Measurements from ENCODE around the gene MACROH2A1. TPM values are rescaled to one million over a fixed set of nuclear protein-coding genes. Genes with fewer than 3 reads are reported as not detected.

MACROH2A1 gene
- total and polyA plus RNA-seq, 10 of the 15 experiments (the other 5 are each of a cell fraction or from before 2014, with no cell fraction given): 45.7 to 230 (median 196) TPM

DNA sequence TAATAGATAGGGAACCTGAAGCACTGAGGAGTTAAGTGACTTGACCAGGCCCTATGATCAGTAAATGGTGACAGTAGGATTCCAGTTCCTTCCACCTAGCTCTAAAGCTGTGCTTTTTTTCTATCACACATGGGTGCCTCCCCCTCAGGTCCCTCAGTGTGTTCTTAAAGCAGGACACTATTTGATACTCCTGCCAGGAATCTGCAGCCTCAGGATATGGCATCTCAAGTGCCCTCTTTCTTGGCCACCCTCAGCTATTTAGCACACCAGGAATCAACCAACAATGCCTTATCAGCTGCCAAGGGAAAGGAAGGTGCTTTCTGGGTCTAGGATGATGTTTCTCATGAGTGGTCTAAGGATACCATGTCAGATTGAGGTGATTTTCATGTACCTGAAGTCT is 49.1 kb downstream of the MACROH2A1 start:
- intact Hi-C loops (cut with micrococcal nuclease; ENCODE audit: unreplicated experiment) (no loop called here), in situ Hi-C loops (cut with MboI) (no loop called here)
- TF ChIP-seq BACH1 (IDR thresholded peaks at IDR 0.05; ENCODE audit: borderline replicate concordance): no peak
- no peak for TF ChIP-seq SMAD5 (IDR thresholded peaks at IDR 0.05; ENCODE audit: low read depth)
- no peak for TF ChIP-seq NRF1 (conservative IDR thresholded peaks at IDR 0.05; ENCODE audit: low read depth, low read length)
- TF ChIP-seq, protein P1, sequence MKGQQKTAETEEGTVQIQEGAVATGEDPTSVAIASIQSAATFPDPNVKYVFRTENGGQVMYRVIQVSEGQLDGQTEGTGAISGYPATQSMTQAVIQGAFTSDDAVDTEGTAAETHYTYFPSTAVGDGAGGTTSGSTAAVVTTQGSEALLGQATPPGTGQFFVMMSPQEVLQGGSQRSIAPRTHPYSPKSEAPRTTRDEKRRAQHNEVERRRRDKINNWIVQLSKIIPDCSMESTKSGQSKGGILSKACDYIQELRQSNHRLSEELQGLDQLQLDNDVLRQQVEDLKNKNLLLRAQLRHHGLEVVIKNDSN (IDR thresholded peaks at IDR 0.05; ENCODE audit: borderline replicate concordance, extremely low read length, insufficient read depth, low read depth, low read length): no peak
- TF ChIP-seq, protein P2, sequence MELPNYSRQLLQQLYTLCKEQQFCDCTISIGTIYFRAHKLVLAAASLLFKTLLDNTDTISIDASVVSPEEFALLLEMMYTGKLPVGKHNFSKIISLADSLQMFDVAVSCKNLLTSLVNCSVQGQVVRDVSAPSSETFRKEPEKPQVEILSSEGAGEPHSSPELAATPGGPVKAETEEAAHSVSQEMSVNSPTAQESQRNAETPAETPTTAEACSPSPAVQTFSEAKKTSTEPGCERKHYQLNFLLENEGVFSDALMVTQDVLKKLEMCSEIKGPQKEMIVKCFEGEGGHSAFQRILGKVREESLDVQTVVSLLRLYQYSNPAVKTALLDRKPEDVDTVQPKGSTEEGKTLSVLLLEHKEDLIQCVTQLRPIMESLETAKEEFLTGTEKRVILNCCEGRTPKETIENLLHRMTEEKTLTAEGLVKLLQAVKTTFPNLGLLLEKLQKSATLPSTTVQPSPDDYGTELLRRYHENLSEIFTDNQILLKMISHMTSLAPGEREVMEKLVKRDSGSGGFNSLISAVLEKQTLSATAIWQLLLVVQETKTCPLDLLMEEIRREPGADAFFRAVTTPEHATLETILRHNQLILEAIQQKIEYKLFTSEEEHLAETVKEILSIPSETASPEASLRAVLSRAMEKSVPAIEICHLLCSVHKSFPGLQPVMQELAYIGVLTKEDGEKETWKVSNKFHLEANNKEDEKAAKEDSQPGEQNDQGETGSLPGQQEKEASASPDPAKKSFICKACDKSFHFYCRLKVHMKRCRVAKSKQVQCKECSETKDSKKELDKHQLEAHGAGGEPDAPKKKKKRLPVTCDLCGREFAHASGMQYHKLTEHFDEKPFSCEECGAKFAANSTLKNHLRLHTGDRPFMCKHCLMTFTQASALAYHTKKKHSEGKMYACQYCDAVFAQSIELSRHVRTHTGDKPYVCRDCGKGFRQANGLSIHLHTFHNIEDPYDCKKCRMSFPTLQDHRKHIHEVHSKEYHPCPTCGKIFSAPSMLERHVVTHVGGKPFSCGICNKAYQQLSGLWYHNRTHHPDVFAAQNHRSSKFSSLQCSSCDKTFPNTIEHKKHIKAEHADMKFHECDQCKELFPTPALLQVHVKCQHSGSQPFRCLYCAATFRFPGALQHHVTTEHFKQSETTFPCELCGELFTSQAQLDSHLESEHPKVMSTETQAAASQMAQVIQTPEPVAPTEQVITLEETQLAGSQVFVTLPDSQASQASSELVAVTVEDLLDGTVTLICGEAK (IDR thresholded peaks at IDR 0.05; ENCODE audit: borderline replicate concordance): no peak
- TF ChIP-seq HDAC6 (IDR thresholded peaks at IDR 0.05; ENCODE audit: unreplicated experiment): no peak
- no peak for TF ChIP-seq TCF7 (IDR thresholded peaks at IDR 0.05; ENCODE audit: borderline replicate concordance)
- no peak for TF ChIP-seq EZH2 (IDR thresholded peaks at IDR 0.05; ENCODE audit: borderline replicate concordance, control insufficient read depth, low read depth, low read length)
- TF ChIP-seq SIN3A (IDR thresholded peaks at IDR 0.05; ENCODE audit: low read depth, low read length): no peak
- TF ChIP-seq NR2C2 (IDR thresholded peaks at IDR 0.05; ENCODE audit: borderline replicate concordance, control insufficient read depth, insufficient read length, low read depth): no peak
- TF ChIP-seq RUNX3 (IDR thresholded peaks at IDR 0.05; ENCODE audit: low read length): no peak
- TF ChIP-seq RBBP5 (conservative IDR thresholded peaks at IDR 0.05): no peak
- TF ChIP-seq, protein P3, sequence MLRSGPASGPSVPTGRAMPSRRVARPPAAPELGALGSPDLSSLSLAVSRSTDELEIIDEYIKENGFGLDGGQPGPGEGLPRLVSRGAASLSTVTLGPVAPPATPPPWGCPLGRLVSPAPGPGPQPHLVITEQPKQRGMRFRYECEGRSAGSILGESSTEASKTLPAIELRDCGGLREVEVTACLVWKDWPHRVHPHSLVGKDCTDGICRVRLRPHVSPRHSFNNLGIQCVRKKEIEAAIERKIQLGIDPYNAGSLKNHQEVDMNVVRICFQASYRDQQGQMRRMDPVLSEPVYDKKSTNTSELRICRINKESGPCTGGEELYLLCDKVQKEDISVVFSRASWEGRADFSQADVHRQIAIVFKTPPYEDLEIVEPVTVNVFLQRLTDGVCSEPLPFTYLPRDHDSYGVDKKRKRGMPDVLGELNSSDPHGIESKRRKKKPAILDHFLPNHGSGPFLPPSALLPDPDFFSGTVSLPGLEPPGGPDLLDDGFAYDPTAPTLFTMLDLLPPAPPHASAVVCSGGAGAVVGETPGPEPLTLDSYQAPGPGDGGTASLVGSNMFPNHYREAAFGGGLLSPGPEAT (IDR thresholded peaks at IDR 0.05; ENCODE audit: low read depth): no peak
- TF ChIP-seq ZBED1 (IDR thresholded peaks at IDR 0.05; ENCODE audit: borderline replicate concordance): no peak
- Histone ChIP-seq H2AFZ (ENCODE audit: control insufficient read depth, low read depth, low read length) (no peak overlapping the region), H3K9me3 (replicated peaks; ENCODE audit: control insufficient read depth, insufficient read depth, low read length) (no peaks in the 10 kb centered on the region), H3K36me3 (ENCODE audit: control insufficient read depth in 2 of 2, insufficient read depth in 2 of 2, low read length in 1 of 2) (peaks cover 18 to 32% of the 10 kb centered on the region in 2 experiments), H3K4me1 (ENCODE audit: control insufficient read depth, insufficient read depth, low read length) (0 out of 2 replicates have a peak, but pooled peaks cover 3% of the 10 kb centered on the region), H3K9ac (ENCODE audit: control insufficient read depth, insufficient read depth, low read length) (no peak overlapping the region), H4K20me1 (ENCODE audit: control insufficient read depth, insufficient read depth) (no peaks in the 10 kb centered on the region), H3K79me2 (ENCODE audit: control insufficient read depth, insufficient read depth, low read length) (no peaks in the 10 kb centered on the region), H3K4me3 (no peak overlapping the region), H3K4me2 (ENCODE audit: control insufficient read depth, insufficient read depth) (no peak overlapping the region), H3K27ac (ENCODE audit: control insufficient read depth, insufficient read depth) (no peak overlapping the region), H3K27me3 (replicated peaks in 1 of 2; ENCODE audit: control insufficient read depth in 2 of 2, insufficient read depth in 2 of 2, low read length in 1 of 2) (no peaks in the 10 kb centered on the region)
- DNase-seq (ENCODE audit: low read depth, low spot score) (no peak), FAIRE-seq (no peak), ATAC-seq (no peak)
- CTCF ChIA-PET: interaction anchor here (1.1 to 1.9 kb wide), 2 partner anchors 74 to 76 kb away, joined by 3 to 7 read pairs; no protein-coding TSS in a partner anchor
- POLR2A ChIA-PET: no interaction called here
- SMC1A ChIA-PET (ENCODE audit: uncharacterized antibody, unreplicated experiment): no interaction called here
- BruUV-seq (replicated peaks): no TSS peak
- RAD21 ChIA-PET (ENCODE audit: unreplicated experiment): no interaction called here
